Measurements from ENCODE around the gene MYT1.

DNA sequence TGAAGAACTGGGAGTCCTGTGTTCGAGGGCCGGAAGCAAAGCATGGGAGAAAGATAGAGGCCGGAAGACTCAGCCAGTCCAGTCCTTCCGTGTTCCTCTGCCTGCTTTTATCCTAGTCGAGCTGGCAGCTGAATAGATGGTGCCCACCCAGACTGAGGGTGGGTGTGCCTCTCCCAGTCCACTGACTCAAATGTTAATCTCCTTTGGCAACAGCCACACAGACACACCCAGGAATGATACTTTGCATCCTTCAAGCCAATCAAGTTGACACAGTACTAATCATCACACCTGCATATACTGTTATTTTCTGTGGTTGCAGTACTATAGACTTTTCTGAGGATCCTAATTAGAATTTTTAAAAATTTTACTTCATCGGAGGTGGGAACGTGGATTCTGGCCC is 112.6 kb downstream of the MYT1 start:
- TF ChIP-seq GABPA (IDR thresholded peaks at IDR 0.05; ENCODE audit: low read depth) (no peak), POLR2AphosphoS5 (IDR thresholded peaks at IDR 0.05; ENCODE audit: low read depth) (no peak)
- TF ChIP-seq, protein P1, sequence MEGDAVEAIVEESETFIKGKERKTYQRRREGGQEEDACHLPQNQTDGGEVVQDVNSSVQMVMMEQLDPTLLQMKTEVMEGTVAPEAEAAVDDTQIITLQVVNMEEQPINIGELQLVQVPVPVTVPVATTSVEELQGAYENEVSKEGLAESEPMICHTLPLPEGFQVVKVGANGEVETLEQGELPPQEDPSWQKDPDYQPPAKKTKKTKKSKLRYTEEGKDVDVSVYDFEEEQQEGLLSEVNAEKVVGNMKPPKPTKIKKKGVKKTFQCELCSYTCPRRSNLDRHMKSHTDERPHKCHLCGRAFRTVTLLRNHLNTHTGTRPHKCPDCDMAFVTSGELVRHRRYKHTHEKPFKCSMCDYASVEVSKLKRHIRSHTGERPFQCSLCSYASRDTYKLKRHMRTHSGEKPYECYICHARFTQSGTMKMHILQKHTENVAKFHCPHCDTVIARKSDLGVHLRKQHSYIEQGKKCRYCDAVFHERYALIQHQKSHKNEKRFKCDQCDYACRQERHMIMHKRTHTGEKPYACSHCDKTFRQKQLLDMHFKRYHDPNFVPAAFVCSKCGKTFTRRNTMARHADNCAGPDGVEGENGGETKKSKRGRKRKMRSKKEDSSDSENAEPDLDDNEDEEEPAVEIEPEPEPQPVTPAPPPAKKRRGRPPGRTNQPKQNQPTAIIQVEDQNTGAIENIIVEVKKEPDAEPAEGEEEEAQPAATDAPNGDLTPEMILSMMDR (IDR thresholded peaks at IDR 0.05; ENCODE audit: insufficient read depth, low read length): no peak
- TF ChIP-seq, protein P2, sequence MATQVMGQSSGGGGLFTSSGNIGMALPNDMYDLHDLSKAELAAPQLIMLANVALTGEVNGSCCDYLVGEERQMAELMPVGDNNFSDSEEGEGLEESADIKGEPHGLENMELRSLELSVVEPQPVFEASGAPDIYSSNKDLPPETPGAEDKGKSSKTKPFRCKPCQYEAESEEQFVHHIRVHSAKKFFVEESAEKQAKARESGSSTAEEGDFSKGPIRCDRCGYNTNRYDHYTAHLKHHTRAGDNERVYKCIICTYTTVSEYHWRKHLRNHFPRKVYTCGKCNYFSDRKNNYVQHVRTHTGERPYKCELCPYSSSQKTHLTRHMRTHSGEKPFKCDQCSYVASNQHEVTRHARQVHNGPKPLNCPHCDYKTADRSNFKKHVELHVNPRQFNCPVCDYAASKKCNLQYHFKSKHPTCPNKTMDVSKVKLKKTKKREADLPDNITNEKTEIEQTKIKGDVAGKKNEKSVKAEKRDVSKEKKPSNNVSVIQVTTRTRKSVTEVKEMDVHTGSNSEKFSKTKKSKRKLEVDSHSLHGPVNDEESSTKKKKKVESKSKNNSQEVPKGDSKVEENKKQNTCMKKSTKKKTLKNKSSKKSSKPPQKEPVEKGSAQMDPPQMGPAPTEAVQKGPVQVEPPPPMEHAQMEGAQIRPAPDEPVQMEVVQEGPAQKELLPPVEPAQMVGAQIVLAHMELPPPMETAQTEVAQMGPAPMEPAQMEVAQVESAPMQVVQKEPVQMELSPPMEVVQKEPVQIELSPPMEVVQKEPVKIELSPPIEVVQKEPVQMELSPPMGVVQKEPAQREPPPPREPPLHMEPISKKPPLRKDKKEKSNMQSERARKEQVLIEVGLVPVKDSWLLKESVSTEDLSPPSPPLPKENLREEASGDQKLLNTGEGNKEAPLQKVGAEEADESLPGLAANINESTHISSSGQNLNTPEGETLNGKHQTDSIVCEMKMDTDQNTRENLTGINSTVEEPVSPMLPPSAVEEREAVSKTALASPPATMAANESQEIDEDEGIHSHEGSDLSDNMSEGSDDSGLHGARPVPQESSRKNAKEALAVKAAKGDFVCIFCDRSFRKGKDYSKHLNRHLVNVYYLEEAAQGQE (IDR thresholded peaks at IDR 0.05; ENCODE audit: insufficient replicate concordance, low read depth): no peak
